ENCODE results near the gene WDFY4.

- TF ChIP-seq CTCF (IDR thresholded peaks at IDR 0.05): no peak
- no peak for TF ChIP-seq EZH2phosphoT487 (IDR thresholded peaks at IDR 0.05)
- no peak for TF ChIP-seq EZH2 (IDR thresholded peaks at IDR 0.05)
Observed at GRCh38 chr10:48883701-48884100, 199.0 kb downstream of the WDFY4 start.
